NCI-H2171 (cell line): ENCODE results near the gene RABGAP1L.
"Not testable (repeated sequence)": the region's sequence is repeated elsewhere in the genome, so short reads cannot be mapped to it uniquely, and the experiment has no call there.

ENCODE experiments used
- DNase-seq: peaks from one replicate; lab custom pipeline; 2025; lab: John Stamatoyannopoulos, UW

RABGAP1L gene

GRCh38 chr1:174580801-174581200, 421.5 kb downstream of the RABGAP1L start:
- no peak for DNase-seq

- no peak for DNase-seq
Observed at GRCh38 chr1:174583316-174583715, 424.0 kb downstream of the RABGAP1L start.

- no peak for DNase-seq
Observed at GRCh38 chr1:174584071-174584470, 424.8 kb downstream of the RABGAP1L start.

GRCh38 chr1:174588618-174589017, 429.3 kb downstream of the RABGAP1L start:
- not testable (repeated sequence) for DNase-seq

GRCh38 chr1:174605198-174605597, 445.9 kb downstream of the RABGAP1L start:
- no peak for DNase-seq

- DNase-seq = no peak
Observed at GRCh38 chr1:174606471-174606870, 447.2 kb downstream of the RABGAP1L start.

- not testable (repeated sequence) for DNase-seq
Observed at GRCh38 chr1:174617905-174618304, 458.6 kb downstream of the RABGAP1L start.

GRCh38 chr1:174623324-174624035, 464.2 kb downstream of the RABGAP1L start:
- DNase-seq = no peak

GRCh38 chr1:174626031-174627025, 467.0 kb downstream of the RABGAP1L start:
- DNase-seq = no peak

GRCh38 chr1:174637487-174637886, 478.2 kb downstream of the RABGAP1L start:
- no peak for DNase-seq

- DNase-seq = no peak
Observed at GRCh38 chr1:174639461-174639860, 480.1 kb downstream of the RABGAP1L start.

- no peak for DNase-seq
Observed at GRCh38 chr1:174640783-174641182, 481.5 kb downstream of the RABGAP1L start.

- no peak for DNase-seq
Observed at GRCh38 chr1:174642393-174642792, 483.1 kb downstream of the RABGAP1L start.

- DNase-seq = no peak
Observed at GRCh38 chr1:174643206-174643605, 483.9 kb downstream of the RABGAP1L start.

GRCh38 chr1:174649572-174649971, 490.3 kb downstream of the RABGAP1L start:
- not testable (repeated sequence) for DNase-seq

GRCh38 chr1:174652569-174653280, 493.4 kb downstream of the RABGAP1L start:
- no peak for DNase-seq

GRCh38 chr1:174654560-174654959, 495.2 kb downstream of the RABGAP1L start:
- no peak for DNase-seq

GRCh38 chr1:174656409-174657059, 497.2 kb downstream of the RABGAP1L start:
- DNase-seq = no peak

GRCh38 chr1:174657411-174657810, 498.1 kb downstream of the RABGAP1L start:
- no peak for DNase-seq

GRCh38 chr1:174657893-174658292, 498.6 kb downstream of the RABGAP1L start:
- DNase-seq = no peak

GRCh38 chr1:174659823-174660222, 500.5 kb downstream of the RABGAP1L start:
- DNase-seq = no peak

- DNase-seq = no peak
Observed at GRCh38 chr1:174660476-174660875, 501.2 kb downstream of the RABGAP1L start.
